K562 (cell line): ENCODE results near the gene CPPED1.

ENCODE experiments used
- ARID1B ChIP-seq: fragments of 450-650 bp; IDR thresholded peaks from 2 replicates; pipeline ENCODE4 v1.6.1; 2016; ENCODE audit warnings: antibody characterized with exemption, mild to moderate bottlenecking, inconsistent platforms
- CBX2 ChIP-seq: fragments of 200-600 bp; sonication (generic); IDR thresholded peaks from one replicate; pipeline ENCODE4 v1.6.1; 2012; ENCODE audit warnings: mild to moderate bottlenecking, low read length, inconsistent platforms; ENCODE audit not compliant: insufficient read depth, poor library complexity, severe bottlenecking
- EGR1 ChIP-seq: fragments of 450-650 bp; conservative IDR thresholded peaks from 2 replicates; pipeline ENCODE4 v1.6.1; 2017; ENCODE audit warnings: mild to moderate bottlenecking
- GABPB1 ChIP-seq: sonication (generic); formaldehyde crosslinking; IDR thresholded peaks from 2 replicates; pipeline ENCODE4 v1.8.0; 2022; ENCODE audit warnings: mild to moderate bottlenecking, missing genetic modification reagents
- HMGN3 ChIP-seq: IDR thresholded peaks from 2 replicates; pipeline ENCODE4 v1.6.1; 2011; ENCODE audit warnings: borderline replicate concordance, low read depth, mild to moderate bottlenecking, mixed read lengths, low read length; ENCODE audit not compliant: insufficient read length; ENCODE audit errors: extremely low read depth
- MTA1 ChIP-seq: fragments of 450-650 bp; IDR thresholded peaks from 2 replicates; pipeline ENCODE4 v1.6.1; 2017; ENCODE audit warnings: borderline replicate concordance
- POLR2AphosphoS5 ChIP-seq: IDR thresholded peaks from 2 replicates; pipeline ENCODE4 v1.6.1; 2011; ENCODE audit warnings: mild to moderate bottlenecking, low read depth, low read length, moderate library complexity; ENCODE audit not compliant: control insufficient read depth, insufficient read depth
- SMAD3 ChIP-seq: fragments of 450-650 bp; formaldehyde crosslinking; conservative IDR thresholded peaks from 2 replicates; pipeline ENCODE4 v1.4.0; 2020; ENCODE audit warnings: mild to moderate bottlenecking
- ZBTB8A ChIP-seq: fragments of 450-650 bp; IDR thresholded peaks from 2 replicates; pipeline ENCODE4 v1.6.1; 2018; ENCODE audit warnings: mild to moderate bottlenecking, moderate library complexity; ENCODE audit not compliant: partially characterized antibody
- ZNF232 ChIP-seq: sonication (generic); formaldehyde crosslinking; IDR thresholded peaks from 2 replicates; pipeline ENCODE4 v1.8.0; 2022; ENCODE audit warnings: mild to moderate bottlenecking, missing genetic modification reagents
- TF ChIP-seq, protein P1 (sequence below), 3 experiments: IDR thresholded peaks in 2 of 3; conservative IDR thresholded peaks in 1 of 3; 2 replicates each; pipeline ENCODE4 v1.5.1; 2011 to 2012; ENCODE audit warnings: low read length in 3 of 3, mild to moderate bottlenecking in 3 of 3, control low read depth in 2 of 3, improper control_type of control experiment in 1 of 3, inconsistent platforms in 1 of 3, low read depth in 1 of 3, mixed read lengths in 1 of 3, moderate library complexity in 1 of 3; ENCODE audit not compliant: insufficient read depth in 2 of 3
- TF ChIP-seq, protein P2 (sequence below): fragments of 250-450 bp; sonication (Bioruptor Pico); IDR thresholded peaks from 2 replicates; pipeline ENCODE4 v1.4.0; 2020; ENCODE audit warnings: borderline replicate concordance

DNA sequence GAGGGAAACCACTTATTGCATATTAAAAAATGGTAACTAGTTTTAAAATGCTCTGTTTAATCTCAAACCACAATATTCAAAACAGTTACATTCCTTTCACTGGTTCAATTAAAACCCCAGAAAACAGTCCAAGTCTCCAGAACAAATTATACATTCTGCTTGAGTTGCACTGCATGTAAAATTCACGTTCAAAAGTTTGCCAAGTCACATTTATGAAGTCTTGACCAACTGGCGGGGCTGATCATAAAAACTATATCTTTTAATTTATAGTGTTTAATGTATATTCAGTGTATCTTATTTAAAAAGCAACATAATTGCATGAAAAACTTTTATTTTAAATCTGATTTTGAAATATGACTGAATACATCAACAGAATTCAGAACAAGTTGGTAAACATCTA lies 25.0 kb downstream of the CPPED1 start:
- TF ChIP-seq CBX2, result no peak
- no peak for TF ChIP-seq HMGN3
- no peak for TF ChIP-seq ZNF232 (CRISPR knock-in tag)
- TF ChIP-seq POLR2AphosphoS5, result no peak
- TF ChIP-seq, protein P1, sequence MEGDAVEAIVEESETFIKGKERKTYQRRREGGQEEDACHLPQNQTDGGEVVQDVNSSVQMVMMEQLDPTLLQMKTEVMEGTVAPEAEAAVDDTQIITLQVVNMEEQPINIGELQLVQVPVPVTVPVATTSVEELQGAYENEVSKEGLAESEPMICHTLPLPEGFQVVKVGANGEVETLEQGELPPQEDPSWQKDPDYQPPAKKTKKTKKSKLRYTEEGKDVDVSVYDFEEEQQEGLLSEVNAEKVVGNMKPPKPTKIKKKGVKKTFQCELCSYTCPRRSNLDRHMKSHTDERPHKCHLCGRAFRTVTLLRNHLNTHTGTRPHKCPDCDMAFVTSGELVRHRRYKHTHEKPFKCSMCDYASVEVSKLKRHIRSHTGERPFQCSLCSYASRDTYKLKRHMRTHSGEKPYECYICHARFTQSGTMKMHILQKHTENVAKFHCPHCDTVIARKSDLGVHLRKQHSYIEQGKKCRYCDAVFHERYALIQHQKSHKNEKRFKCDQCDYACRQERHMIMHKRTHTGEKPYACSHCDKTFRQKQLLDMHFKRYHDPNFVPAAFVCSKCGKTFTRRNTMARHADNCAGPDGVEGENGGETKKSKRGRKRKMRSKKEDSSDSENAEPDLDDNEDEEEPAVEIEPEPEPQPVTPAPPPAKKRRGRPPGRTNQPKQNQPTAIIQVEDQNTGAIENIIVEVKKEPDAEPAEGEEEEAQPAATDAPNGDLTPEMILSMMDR (IDR thresholded peaks at IDR 0.05 in 2 of 3, conservative IDR thresholded peaks at IDR 0.05 in 1 of 3; ENCODE audit: insufficient read depth in 2 of 3, low read depth in 1 of 3, low read length in 3 of 3), result no peak
- no peak for TF ChIP-seq MTA1
- TF ChIP-seq SMAD3 (CRISPR knock-in tag), result no peak
- TF ChIP-seq ARID1B, result no peak
- no peak for TF ChIP-seq GABPB1 (CRISPR knock-in tag)
- TF ChIP-seq ZBTB8A, result no peak
- TF ChIP-seq, protein P2, sequence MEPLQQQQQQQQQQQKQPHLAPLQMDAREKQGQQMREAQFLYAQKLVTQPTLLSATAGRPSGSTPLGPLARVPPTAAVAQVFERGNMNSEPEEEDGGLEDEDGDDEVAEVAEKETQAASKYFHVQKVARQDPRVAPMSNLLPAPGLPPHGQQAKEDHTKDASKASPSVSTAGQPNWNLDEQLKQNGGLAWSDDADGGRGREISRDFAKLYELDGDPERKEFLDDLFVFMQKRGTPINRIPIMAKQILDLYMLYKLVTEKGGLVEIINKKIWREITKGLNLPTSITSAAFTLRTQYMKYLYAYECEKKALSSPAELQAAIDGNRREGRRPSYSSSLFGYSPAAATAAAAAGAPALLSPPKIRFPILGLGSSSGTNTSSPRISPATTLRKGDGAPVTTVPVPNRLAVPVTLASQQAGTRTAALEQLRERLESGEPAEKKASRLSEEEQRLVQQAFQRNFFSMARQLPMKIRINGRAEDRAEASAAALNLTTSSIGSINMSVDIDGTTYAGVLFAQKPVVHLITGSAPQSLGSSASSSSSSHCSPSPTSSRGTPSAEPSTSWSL (CRISPR knock-in tag), result no peak
- no peak for TF ChIP-seq EGR1
